GM12892 (cell line): ENCODE data around the gene CAT.

Experiments used
- POLR2A ChIP-seq: IDR thresholded peaks from 2 replicates; pipeline ENCODE4 v1.6.1; 2011; ENCODE audit warnings: low read depth, low read length, control low read depth
- POLR2AphosphoS5 ChIP-seq: IDR thresholded peaks from 2 replicates; pipeline ENCODE4 v1.6.1; 2011; ENCODE audit warnings: low read depth, low read length, control low read depth
- TAF1 ChIP-seq: IDR thresholded peaks from 2 replicates; pipeline ENCODE4 v1.6.1; 2011; ENCODE audit warnings: low read depth, mild to moderate bottlenecking, control low read depth, low read length, borderline replicate concordance

- TF ChIP-seq POLR2A (no peak), POLR2AphosphoS5 (no peak), TAF1 (no peak)
These were observed 31.5 kb upstream of the CAT start for GRCh38 chr11:34407121-34407813.
